Measurements from ENCODE around the gene CLIC4.

DNA sequence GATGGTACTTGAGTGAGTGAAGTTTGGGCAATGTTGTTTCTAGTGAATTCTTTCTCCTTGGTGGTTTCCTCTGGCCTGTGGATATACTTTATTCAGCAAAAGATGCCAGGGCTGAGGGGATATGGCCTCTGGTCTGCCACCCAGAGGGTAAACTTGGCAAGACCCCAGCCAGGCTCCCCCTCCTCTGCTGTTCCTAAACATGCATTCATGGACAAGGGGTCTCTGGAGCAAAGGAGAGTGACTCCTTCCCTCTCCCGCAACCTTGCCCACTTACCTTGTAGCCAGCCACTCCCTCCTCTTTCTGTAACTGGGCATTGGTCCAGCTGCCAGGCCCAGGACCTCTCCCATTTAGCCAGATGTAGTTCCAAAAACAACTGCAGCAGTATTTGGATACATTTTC, 141.0 kb downstream of the CLIC4 start:
- no peak for TF ChIP-seq POLR2A (IDR thresholded peaks at IDR 0.05)
- no peak for TF ChIP-seq CTCF (IDR thresholded peaks at IDR 0.05)

Measured in Peyer's patch (tissue), 4 donors.